Measurements from ENCODE around the gene MUC7.

DNA sequence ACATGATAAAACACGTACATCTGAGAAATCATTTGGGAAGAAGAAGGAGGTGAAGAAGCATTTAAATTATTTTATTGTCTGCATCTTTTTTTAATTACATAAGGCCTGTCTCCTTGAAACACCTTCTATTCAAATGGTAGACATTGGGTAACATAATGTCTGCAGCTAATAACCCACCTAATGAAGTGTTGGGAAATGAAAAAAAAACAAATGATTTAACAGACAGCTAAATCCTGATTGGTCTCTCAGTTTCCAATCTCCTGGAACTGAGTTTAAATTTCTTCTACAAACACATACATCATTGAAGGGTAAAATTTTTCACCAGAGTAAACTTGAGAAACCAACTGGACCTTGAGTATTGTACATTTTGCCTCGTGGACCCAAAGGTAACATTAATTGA, 46.3 kb downstream of the MUC7 start, which contains the start of gene AMTN:
- TF ChIP-seq, protein P1, sequence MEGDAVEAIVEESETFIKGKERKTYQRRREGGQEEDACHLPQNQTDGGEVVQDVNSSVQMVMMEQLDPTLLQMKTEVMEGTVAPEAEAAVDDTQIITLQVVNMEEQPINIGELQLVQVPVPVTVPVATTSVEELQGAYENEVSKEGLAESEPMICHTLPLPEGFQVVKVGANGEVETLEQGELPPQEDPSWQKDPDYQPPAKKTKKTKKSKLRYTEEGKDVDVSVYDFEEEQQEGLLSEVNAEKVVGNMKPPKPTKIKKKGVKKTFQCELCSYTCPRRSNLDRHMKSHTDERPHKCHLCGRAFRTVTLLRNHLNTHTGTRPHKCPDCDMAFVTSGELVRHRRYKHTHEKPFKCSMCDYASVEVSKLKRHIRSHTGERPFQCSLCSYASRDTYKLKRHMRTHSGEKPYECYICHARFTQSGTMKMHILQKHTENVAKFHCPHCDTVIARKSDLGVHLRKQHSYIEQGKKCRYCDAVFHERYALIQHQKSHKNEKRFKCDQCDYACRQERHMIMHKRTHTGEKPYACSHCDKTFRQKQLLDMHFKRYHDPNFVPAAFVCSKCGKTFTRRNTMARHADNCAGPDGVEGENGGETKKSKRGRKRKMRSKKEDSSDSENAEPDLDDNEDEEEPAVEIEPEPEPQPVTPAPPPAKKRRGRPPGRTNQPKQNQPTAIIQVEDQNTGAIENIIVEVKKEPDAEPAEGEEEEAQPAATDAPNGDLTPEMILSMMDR (IDR thresholded peaks at IDR 0.05) = no peak
- TF ChIP-seq POLR2A (IDR thresholded peaks at IDR 0.05) = no peak

Measured in Peyer's patch (tissue), 4 donors.